GM12874 (cell line): ENCODE data around the gene ZCCHC24.

Source experiments
- TF ChIP-seq, protein P1 (sequence below): IDR thresholded peaks from 2 replicates; pipeline ENCODE4 v1.5.1; 2011; ENCODE audit warnings: low read depth, mild to moderate bottlenecking, control low read depth, low read length, moderate library complexity; ENCODE audit not compliant: insufficient read depth

ZCCHC24 gene

DNA sequence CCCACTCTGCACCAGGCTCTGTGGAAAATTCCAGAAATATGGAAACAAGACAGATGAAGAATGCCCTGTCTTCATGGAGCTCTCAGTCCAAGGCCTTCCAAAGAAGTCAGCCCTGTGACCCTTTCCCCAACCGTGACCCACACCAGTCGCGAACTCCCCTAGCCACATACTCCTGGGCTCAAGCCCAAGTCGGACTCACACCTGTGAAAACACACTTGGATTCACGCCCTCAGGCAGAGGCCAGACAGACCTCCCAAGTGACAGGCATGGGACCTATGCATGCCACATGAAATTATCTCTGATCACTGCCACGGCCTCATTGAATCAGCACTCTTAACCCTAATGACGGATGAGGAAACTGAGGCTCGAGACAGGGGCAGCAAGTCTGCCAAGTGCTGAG lies 42.5 kb downstream of the ZCCHC24 start:
- TF ChIP-seq, protein P1, sequence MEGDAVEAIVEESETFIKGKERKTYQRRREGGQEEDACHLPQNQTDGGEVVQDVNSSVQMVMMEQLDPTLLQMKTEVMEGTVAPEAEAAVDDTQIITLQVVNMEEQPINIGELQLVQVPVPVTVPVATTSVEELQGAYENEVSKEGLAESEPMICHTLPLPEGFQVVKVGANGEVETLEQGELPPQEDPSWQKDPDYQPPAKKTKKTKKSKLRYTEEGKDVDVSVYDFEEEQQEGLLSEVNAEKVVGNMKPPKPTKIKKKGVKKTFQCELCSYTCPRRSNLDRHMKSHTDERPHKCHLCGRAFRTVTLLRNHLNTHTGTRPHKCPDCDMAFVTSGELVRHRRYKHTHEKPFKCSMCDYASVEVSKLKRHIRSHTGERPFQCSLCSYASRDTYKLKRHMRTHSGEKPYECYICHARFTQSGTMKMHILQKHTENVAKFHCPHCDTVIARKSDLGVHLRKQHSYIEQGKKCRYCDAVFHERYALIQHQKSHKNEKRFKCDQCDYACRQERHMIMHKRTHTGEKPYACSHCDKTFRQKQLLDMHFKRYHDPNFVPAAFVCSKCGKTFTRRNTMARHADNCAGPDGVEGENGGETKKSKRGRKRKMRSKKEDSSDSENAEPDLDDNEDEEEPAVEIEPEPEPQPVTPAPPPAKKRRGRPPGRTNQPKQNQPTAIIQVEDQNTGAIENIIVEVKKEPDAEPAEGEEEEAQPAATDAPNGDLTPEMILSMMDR: no peak

DNA sequence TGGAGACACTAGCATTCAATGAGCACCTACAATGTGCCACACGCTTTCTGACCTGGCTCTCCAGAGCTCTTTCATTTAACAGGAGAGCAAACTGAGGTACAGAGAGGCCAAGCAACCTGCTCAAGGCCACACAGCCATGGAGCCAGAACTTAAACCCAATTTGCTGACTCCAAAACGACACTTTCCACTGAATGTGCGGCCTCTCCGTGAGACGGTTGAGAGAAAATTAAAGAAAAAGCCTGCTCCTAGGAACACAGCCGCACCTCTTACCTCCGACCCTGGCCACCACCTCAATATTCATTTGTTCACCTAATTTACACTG lies 42.8 kb downstream of the ZCCHC24 start:
- TF ChIP-seq, protein P1: no peak

GRCh38 chr10:79401015-79401921 lies 44.2 kb downstream of the ZCCHC24 start:
- TF ChIP-seq, protein P1: no peak

DNA sequence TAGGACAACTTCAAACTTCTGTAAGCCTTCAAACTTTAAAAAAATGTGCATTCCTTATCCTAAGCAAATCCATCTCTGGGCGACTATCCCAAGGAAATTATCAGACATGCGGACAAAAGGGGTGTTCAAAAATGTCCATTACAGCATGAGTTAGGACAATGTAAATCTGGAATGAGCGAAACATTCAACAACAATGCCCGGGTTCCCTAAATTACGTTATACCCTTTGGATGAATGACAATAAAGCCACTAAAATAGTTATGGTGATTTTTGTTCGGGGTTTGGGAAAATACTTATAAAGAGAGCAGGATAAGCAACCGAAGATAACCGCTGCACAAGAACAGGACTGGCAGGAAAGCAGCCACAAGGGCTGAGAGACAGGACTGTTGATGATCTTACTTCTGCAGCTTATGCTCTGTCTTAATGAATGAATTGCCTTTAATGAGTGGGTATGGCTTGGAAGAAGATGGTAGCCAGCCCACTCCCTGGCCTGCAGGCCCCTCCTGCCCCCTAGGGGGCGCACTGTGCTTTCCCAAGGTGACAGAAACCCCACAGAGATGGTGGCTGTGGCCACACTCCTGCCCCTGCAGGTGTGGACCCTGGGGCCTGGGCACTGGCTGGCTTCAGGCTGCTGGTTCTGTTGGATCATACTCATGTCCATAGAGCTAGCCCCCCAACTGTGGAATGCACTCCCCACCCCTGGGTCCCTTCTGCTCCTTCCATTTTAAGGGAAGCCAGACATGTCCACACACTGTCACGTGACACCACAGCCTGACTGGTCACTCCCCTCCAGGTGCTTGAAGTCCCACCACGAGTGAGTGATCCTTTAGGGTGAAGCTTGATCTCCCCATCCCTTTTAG lies 45.0 kb downstream of the ZCCHC24 start:
- TF ChIP-seq, protein P1: peak; percentile 92

DNA sequence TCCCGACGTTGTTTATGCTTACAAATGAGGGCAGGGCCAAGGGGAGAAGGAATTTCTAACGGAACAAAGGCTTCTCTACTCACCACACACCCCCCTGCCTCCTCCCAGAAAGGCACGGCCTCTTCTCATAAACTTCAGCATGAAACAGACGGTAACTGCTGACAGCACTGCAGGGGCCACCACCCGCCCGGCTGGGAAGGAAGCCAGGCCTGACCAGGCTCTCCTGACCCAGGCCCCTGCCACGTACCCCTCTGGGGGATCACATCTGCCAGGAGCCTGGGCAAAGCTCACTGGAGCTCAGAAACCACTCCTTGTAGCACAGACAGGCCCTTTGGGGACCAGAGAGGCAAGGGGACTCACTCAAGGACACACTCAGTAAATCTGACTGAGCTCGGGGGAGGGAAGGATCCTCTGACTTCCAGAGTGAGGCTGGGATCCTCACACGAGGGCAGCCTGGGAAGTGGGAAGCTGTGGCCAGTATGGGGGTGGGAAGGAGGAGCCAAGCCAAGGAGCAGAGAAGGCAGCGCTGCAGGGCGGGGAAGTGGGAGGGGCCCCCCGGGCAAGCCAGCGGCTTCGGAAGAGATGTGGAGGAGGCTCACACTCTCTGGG lies 46.1 kb downstream of the ZCCHC24 start:
- TF ChIP-seq, protein P1: no peak

GRCh38 chr10:79398642-79399041 lies 46.8 kb downstream of the ZCCHC24 start:
- TF ChIP-seq, protein P1: no peak
